Osteocyte (in vitro differentiated cells): ENCODE data around the gene TERT. TPM values are rescaled to one million over a fixed set of nuclear protein-coding genes. Genes with fewer than 3 reads are reported as not detected.

Source experiments
- DNase-seq: peaks from one replicate; pipeline ENCODE4 v3.0.0; 2021; ENCODE audit warnings: mixed read lengths; ENCODE audit not compliant: unreplicated experiment; ENCODE audit errors: extremely low spot score
- H3K27ac Mint-ChIP-seq: one replicate; pipeline ENCODE4 v1.8.0; 2021; ENCODE audit warnings: mild to moderate bottlenecking, mixed read lengths; ENCODE audit not compliant: unreplicated experiment
- H3K27me3 Mint-ChIP-seq: one replicate; pipeline ENCODE4 v1.8.0; 2021; ENCODE audit warnings: mixed read lengths; ENCODE audit not compliant: unreplicated experiment
- H3K36me3 Mint-ChIP-seq: one replicate; pipeline ENCODE4 v1.8.0; 2021; ENCODE audit warnings: mixed read lengths; ENCODE audit not compliant: unreplicated experiment
- H3K4me1 Mint-ChIP-seq: one replicate; pipeline ENCODE4 v1.8.0; 2021; ENCODE audit warnings: mixed read lengths; ENCODE audit not compliant: unreplicated experiment
- H3K4me3 Mint-ChIP-seq: one replicate; pipeline ENCODE4 v1.8.0; 2021; ENCODE audit warnings: mild to moderate bottlenecking, moderate library complexity, mixed read lengths; ENCODE audit not compliant: unreplicated experiment
- H3K9me3 Mint-ChIP-seq: one replicate; pipeline ENCODE4 v1.8.0; 2021; ENCODE audit warnings: mixed read lengths; ENCODE audit not compliant: unreplicated experiment
- total RNA-seq: library from RNA; stranded (reverse); gene quantifications from 2 replicates; pipeline ENCODE4 v1.2.1, GENCODE V29; 2021
- TF ChIP-seq, protein P1 (sequence below): fragments of 200-600 bp; sonication (generic); IDR thresholded peaks from 2 replicates; pipeline ENCODE4 v1.5.0; 2021; ENCODE audit warnings: antibody characterized with exemption, mild to moderate bottlenecking, moderate library complexity

TERT gene
- total RNA-seq, 1 donor from 2014 or later: not detected

- TF ChIP-seq, protein P1, sequence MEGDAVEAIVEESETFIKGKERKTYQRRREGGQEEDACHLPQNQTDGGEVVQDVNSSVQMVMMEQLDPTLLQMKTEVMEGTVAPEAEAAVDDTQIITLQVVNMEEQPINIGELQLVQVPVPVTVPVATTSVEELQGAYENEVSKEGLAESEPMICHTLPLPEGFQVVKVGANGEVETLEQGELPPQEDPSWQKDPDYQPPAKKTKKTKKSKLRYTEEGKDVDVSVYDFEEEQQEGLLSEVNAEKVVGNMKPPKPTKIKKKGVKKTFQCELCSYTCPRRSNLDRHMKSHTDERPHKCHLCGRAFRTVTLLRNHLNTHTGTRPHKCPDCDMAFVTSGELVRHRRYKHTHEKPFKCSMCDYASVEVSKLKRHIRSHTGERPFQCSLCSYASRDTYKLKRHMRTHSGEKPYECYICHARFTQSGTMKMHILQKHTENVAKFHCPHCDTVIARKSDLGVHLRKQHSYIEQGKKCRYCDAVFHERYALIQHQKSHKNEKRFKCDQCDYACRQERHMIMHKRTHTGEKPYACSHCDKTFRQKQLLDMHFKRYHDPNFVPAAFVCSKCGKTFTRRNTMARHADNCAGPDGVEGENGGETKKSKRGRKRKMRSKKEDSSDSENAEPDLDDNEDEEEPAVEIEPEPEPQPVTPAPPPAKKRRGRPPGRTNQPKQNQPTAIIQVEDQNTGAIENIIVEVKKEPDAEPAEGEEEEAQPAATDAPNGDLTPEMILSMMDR: no peak
- H3K4me3 Mint-ChIP-seq: no peak overlapping the region
- no peaks in the 10 kb centered on the region for H3K9me3 Mint-ChIP-seq
- H3K27ac Mint-ChIP-seq: no peak overlapping the region
- DNase-seq: no peak
- H3K27me3 Mint-ChIP-seq: no peaks in the 10 kb centered on the region
- H3K36me3 Mint-ChIP-seq: peaks cover 46% of the 10 kb centered on the region
- H3K4me1 Mint-ChIP-seq: peaks cover 10% of the 10 kb centered on the region
Measured at GRCh38 chr5:1322036-1322900, 27.4 kb upstream of the TERT start.

GRCh38 chr5:1321576-1321975 lies 26.7 kb upstream of the TERT start:
- H3K9me3 Mint-ChIP-seq: no peaks in the 10 kb centered on the region
- TF ChIP-seq, protein P1: no peak
- no peak for DNase-seq
- H3K36me3 Mint-ChIP-seq: peaks cover 51% of the 10 kb centered on the region
- H3K27me3 Mint-ChIP-seq: no peaks in the 10 kb centered on the region
- H3K4me3 Mint-ChIP-seq: no peak overlapping the region
- H3K4me1 Mint-ChIP-seq: peaks cover 4% of the 10 kb centered on the region
- no peak overlapping the region for H3K27ac Mint-ChIP-seq

- Mint-ChIP-seq H3K4me3 (no peak overlapping the region), H3K9me3 (no peaks in the 10 kb centered on the region), H3K4me1 (no peaks in the 10 kb centered on the region), H3K36me3 (peaks cover 44% of the 10 kb centered on the region), H3K27ac (no peak overlapping the region), H3K27me3 (no peaks in the 10 kb centered on the region)
- no peak for DNase-seq
- TF ChIP-seq, protein P1: no peak
Measured at GRCh38 chr5:1320436-1321344, 25.8 kb upstream of the TERT start.

GRCh38 chr5:1319436-1320256 lies 24.8 kb upstream of the TERT start:
- no peaks in the 10 kb centered on the region for H3K27me3 Mint-ChIP-seq
- TF ChIP-seq, protein P1: no peak
- H3K4me1 Mint-ChIP-seq: no peaks in the 10 kb centered on the region
- H3K36me3 Mint-ChIP-seq: peaks cover 42% of the 10 kb centered on the region
- H3K9me3 Mint-ChIP-seq: no peaks in the 10 kb centered on the region
- H3K27ac Mint-ChIP-seq: no peak overlapping the region
- H3K4me3 Mint-ChIP-seq: no peak overlapping the region
- DNase-seq: no peak
